ENCODE data around the gene PRSS48.

DNA sequence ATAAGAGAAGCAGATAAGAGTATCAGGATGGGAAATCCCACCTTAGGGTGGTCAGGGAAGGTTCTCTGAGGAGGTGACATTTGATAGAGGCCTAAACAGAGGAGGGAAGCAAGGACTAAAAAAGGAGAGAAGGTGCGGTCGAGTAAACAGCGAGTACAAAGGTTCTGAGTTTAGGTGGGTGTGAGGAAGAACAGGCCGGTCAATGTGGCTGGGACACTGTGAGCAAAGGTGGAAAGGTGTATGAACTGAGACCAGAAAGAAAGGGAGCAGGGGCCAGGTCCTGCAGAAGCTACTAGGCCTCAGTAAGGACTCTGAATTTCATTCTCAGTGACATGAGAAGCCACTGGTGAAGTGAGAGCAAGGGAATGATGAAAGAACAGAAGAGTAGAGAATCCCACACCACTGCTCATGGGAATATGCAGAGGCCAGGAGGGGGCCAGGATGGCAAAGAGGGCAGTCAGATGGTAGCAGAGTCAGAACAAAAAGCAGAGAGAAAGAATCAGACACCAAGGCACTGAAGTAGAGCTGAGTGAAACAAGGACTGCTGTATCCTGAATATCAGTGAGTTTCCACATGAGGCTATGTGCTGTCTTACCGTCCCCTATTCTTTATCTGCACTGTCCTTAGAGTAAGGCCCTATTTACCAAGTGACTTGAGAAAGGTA is 18.0 kb downstream of the PRSS48 start:
- TF ChIP-seq, protein P1, sequence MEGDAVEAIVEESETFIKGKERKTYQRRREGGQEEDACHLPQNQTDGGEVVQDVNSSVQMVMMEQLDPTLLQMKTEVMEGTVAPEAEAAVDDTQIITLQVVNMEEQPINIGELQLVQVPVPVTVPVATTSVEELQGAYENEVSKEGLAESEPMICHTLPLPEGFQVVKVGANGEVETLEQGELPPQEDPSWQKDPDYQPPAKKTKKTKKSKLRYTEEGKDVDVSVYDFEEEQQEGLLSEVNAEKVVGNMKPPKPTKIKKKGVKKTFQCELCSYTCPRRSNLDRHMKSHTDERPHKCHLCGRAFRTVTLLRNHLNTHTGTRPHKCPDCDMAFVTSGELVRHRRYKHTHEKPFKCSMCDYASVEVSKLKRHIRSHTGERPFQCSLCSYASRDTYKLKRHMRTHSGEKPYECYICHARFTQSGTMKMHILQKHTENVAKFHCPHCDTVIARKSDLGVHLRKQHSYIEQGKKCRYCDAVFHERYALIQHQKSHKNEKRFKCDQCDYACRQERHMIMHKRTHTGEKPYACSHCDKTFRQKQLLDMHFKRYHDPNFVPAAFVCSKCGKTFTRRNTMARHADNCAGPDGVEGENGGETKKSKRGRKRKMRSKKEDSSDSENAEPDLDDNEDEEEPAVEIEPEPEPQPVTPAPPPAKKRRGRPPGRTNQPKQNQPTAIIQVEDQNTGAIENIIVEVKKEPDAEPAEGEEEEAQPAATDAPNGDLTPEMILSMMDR (IDR thresholded peaks at IDR 0.05; ENCODE audit: low read length), result no peak
- no peak for TF ChIP-seq EZH2 (IDR thresholded peaks at IDR 0.05; ENCODE audit: borderline replicate concordance, low read length)

Measured in OCI-LY1 (cell line).